Neural progenitor cell (in vitro differentiated cells): ENCODE measurements around the gene SOX9. TPM values are rescaled to one million over a fixed set of nuclear protein-coding genes. Genes with fewer than 3 reads are reported as not detected.
A peak's percentile ranks its signal among the peaks of the same experiment; 100 is the strongest.

ENCODE experiments used
- DNase-seq: peaks from one replicate; pipeline ENCODE4 v3.0.0-alpha.2; 2016; ENCODE audit warnings: low spot score
- H2AFZ ChIP-seq: fragments of 200-600 bp; sonication (generic); replicated peaks from 2 replicates; pipeline ENCODE4 v1.6.1; 2016; ENCODE audit warnings: antibody characterized with exemption
- H3F3A ChIP-seq: fragments of 200-600 bp; sonication (generic); 2 replicates; pipeline ENCODE4 v1.6.1; 2016; ENCODE audit warnings: antibody characterized with exemption, low read depth
- H3K27ac ChIP-seq: fragments of 200-600 bp; sonication (generic); 2 replicates; pipeline ENCODE4 v1.5.1; 2016; ENCODE audit warnings: mild to moderate bottlenecking
- H3K27me3 ChIP-seq: fragments of 200-600 bp; sonication (generic); 2 replicates; pipeline ENCODE4 v1.6.1; 2016; ENCODE audit warnings: mild to moderate bottlenecking, moderate library complexity
- H3K36me3 ChIP-seq: fragments of 200-600 bp; sonication (generic); 2 replicates; pipeline ENCODE4 v1.5.1; 2016
- H3K4me1 ChIP-seq: fragments of 200-600 bp; sonication (generic); 2 replicates; pipeline ENCODE4 v1.6.1; 2016; ENCODE audit warnings: mixed run types
- H3K4me2 ChIP-seq: fragments of 200-600 bp; sonication (generic); 2 replicates; pipeline ENCODE4 v1.6.1; 2016
- H3K4me3 ChIP-seq: fragments of 200-600 bp; sonication (generic); 2 replicates; pipeline ENCODE4 v1.5.1; 2016
- H3K79me2 ChIP-seq: fragments of 200-600 bp; sonication (generic); 2 replicates; pipeline ENCODE4 v1.6.1; 2016; ENCODE audit warnings: low read depth
- H3K9ac ChIP-seq: fragments of 200-600 bp; sonication (generic); 2 replicates; pipeline ENCODE4 v1.6.1; 2016
- H3K9me3 ChIP-seq: fragments of 200-600 bp; sonication (generic); 2 replicates; pipeline ENCODE4 v1.5.1; 2016; ENCODE audit warnings: low read depth
- H4K20me1 ChIP-seq: fragments of 200-600 bp; sonication (generic); 2 replicates; pipeline ENCODE4 v1.6.1; 2016; ENCODE audit warnings: low read depth
- H3K27ac Mint-ChIP-seq: 3 replicates; pipeline ENCODE4 v1.8.0; 2021; ENCODE audit warnings: mixed read lengths
- H3K27me3 Mint-ChIP-seq: 2 replicates; pipeline ENCODE4 v1.8.0; 2022; ENCODE audit warnings: low read depth, mild to moderate bottlenecking, inconsistent platforms, moderate library complexity, mixed read lengths; ENCODE audit not compliant: insufficient read depth
- H3K36me3 Mint-ChIP-seq: 3 replicates; pipeline ENCODE4 v1.8.0; 2021; ENCODE audit warnings: mixed read lengths
- H3K4me1 Mint-ChIP-seq: 3 replicates; pipeline ENCODE4 v1.8.0; 2021; ENCODE audit warnings: mixed read lengths
- H3K4me3 Mint-ChIP-seq: 3 replicates; pipeline ENCODE4 v1.8.0; 2021; ENCODE audit warnings: mild to moderate bottlenecking, moderate library complexity, mixed read lengths
- H3K9me3 Mint-ChIP-seq: 3 replicates; pipeline ENCODE4 v1.8.0; 2020; ENCODE audit warnings: mixed read lengths
- EZH2 ChIP-seq: fragments of 200-600 bp; sonication (generic); IDR thresholded peaks from 2 replicates; pipeline ENCODE4 v1.6.1; 2017; ENCODE audit warnings: antibody characterized with exemption, mild to moderate bottlenecking, moderate library complexity
- EZH2phosphoT487 ChIP-seq: fragments of 200-600 bp; sonication (generic); IDR thresholded peaks from 2 replicates; pipeline ENCODE4 v1.6.1; 2017; ENCODE audit warnings: antibody characterized with exemption
- total RNA-seq: library from RNA; depleted of rRNA; stranded (reverse); fragments of >200 nt; gene quantifications from 2 replicates; pipeline ENCODE4 v1.2.3, GENCODE V29; 2015; ENCODE audit warnings: low replicate concordance
- TF ChIP-seq, protein P1 (sequence below): fragments of 200-600 bp; sonication (generic); IDR thresholded peaks from 2 replicates; pipeline ENCODE4 v1.5.1; 2017; ENCODE audit warnings: antibody characterized with exemption, mild to moderate bottlenecking

Gene SOX9
- total RNA-seq, 1 donor from 2014 or later, result 12.7 TPM

GRCh38 chr17:72158895-72159885 is 38.4 kb downstream of the SOX9 start:
- no peak overlapping the region for H3K27ac ChIP-seq
- no peaks in the 10 kb centered on the region for H3K79me2 ChIP-seq
- H3F3A ChIP-seq, result no peaks in the 10 kb centered on the region
- no peak for TF ChIP-seq EZH2
- TF ChIP-seq, protein P1, sequence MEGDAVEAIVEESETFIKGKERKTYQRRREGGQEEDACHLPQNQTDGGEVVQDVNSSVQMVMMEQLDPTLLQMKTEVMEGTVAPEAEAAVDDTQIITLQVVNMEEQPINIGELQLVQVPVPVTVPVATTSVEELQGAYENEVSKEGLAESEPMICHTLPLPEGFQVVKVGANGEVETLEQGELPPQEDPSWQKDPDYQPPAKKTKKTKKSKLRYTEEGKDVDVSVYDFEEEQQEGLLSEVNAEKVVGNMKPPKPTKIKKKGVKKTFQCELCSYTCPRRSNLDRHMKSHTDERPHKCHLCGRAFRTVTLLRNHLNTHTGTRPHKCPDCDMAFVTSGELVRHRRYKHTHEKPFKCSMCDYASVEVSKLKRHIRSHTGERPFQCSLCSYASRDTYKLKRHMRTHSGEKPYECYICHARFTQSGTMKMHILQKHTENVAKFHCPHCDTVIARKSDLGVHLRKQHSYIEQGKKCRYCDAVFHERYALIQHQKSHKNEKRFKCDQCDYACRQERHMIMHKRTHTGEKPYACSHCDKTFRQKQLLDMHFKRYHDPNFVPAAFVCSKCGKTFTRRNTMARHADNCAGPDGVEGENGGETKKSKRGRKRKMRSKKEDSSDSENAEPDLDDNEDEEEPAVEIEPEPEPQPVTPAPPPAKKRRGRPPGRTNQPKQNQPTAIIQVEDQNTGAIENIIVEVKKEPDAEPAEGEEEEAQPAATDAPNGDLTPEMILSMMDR, result no peak
- no peak for TF ChIP-seq EZH2phosphoT487
- H3K4me3 ChIP-seq, result no peak overlapping the region
- no peak overlapping the region for H2AFZ ChIP-seq
- peaks cover 14% of the 10 kb centered on the region for H3K27me3 Mint-ChIP-seq
- no peak overlapping the region for H3K9ac ChIP-seq
- no peak overlapping the region for H3K4me2 ChIP-seq
- no peaks in the 10 kb centered on the region for H4K20me1 ChIP-seq
- peaks cover 12% of the 10 kb centered on the region for H3K4me1 Mint-ChIP-seq
- no peaks in the 10 kb centered on the region for H3K4me1 ChIP-seq
- no peaks in the 10 kb centered on the region for H3K36me3 ChIP-seq
- H3K9me3 Mint-ChIP-seq, result peaks cover 9% of the 10 kb centered on the region
- peak overlapping the region; percentile 21 for H3K4me3 Mint-ChIP-seq
- H3K9me3 ChIP-seq, result no peaks in the 10 kb centered on the region
- H3K27ac Mint-ChIP-seq, result peak overlapping the region; percentile 17
- H3K36me3 Mint-ChIP-seq, result peaks cover 2% of the 10 kb centered on the region
- no peaks in the 10 kb centered on the region for H3K27me3 ChIP-seq
- DNase-seq, result no peak

DNA sequence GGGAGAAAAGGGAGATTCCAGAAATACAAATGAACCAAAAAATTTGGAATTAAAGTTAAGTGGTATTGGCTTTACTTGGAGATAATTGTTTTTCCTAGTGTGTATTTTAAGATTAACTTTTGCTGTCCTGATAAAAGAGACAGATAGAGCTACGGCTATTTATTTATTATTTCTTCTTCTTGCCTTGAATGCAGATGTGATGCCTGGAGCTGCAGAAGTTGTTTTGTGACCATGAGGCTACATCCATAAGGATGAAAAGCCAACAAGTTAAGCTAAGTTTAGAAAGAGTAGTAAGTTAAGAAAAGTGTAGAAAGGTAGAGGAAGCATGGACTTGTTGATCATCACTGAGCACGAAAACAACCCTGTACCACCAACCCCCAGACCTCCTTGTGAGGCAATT is 41.7 kb downstream of the SOX9 start:
- H3K27ac Mint-ChIP-seq, result no peak overlapping the region
- H3K36me3 ChIP-seq, result no peaks in the 10 kb centered on the region
- TF ChIP-seq EZH2 (no peak), EZH2phosphoT487 (no peak)
- TF ChIP-seq, protein P1, result no peak
- H3K9me3 ChIP-seq, result no peaks in the 10 kb centered on the region
- no peak overlapping the region for H3K4me3 Mint-ChIP-seq
- no peak for DNase-seq
- H3K4me1 Mint-ChIP-seq, result peaks cover 38% of the 10 kb centered on the region
- peaks cover 14% of the 10 kb centered on the region for H3K27me3 Mint-ChIP-seq
- no peaks in the 10 kb centered on the region for H4K20me1 ChIP-seq
- H3F3A ChIP-seq, result peaks cover 11% of the 10 kb centered on the region
- no peak overlapping the region for H3K4me2 ChIP-seq
- H3K27me3 ChIP-seq, result no peaks in the 10 kb centered on the region
- H2AFZ ChIP-seq, result no peak overlapping the region
- no peaks in the 10 kb centered on the region for H3K79me2 ChIP-seq
- peaks cover 9% of the 10 kb centered on the region for H3K9me3 Mint-ChIP-seq
- H3K9ac ChIP-seq, result no peak overlapping the region
- no peak overlapping the region for H3K27ac ChIP-seq
- H3K4me3 ChIP-seq, result no peak overlapping the region
- peaks cover 15% of the 10 kb centered on the region for H3K4me1 ChIP-seq
- H3K36me3 Mint-ChIP-seq, result peaks cover 2% of the 10 kb centered on the region

DNA sequence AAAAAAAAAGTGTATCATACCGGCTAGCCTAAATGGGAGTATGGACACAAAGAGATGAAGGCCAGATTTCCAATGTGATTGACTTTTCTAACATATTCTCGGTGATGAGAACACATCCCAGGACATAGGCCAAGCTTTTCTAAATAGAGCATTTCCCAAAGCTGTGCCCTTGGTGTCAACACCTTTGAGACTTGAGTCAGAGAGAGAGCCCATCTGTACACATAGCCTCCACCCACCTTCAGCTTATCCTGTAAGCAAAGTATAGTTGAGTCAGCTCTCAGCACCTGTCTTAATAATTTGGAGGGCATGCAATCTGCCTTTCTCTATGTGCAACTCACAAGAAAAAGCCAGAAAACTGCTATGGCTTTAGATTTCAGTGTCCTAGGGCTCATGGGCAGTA is 42.7 kb downstream of the SOX9 start:
- peaks cover 10% of the 10 kb centered on the region for H3K27me3 Mint-ChIP-seq
- H4K20me1 ChIP-seq, result no peaks in the 10 kb centered on the region

More for the DNA sequence above, 42.7 kb downstream of the SOX9 start:
- no peaks in the 10 kb centered on the region for H3K36me3 Mint-ChIP-seq
- H3K79me2 ChIP-seq, result no peaks in the 10 kb centered on the region
- no peaks in the 10 kb centered on the region for H3K36me3 ChIP-seq
- no peak overlapping the region for H3K4me3 ChIP-seq
- H3K4me3 Mint-ChIP-seq, result no peak overlapping the region
- no peak for DNase-seq
- no peaks in the 10 kb centered on the region for H3K9me3 ChIP-seq
- H3K27ac Mint-ChIP-seq, result no peak overlapping the region
- peaks cover 38% of the 10 kb centered on the region for H3K4me1 Mint-ChIP-seq
- H3F3A ChIP-seq, result peaks cover 11% of the 10 kb centered on the region
- TF ChIP-seq, protein P1, result no peak
- TF ChIP-seq EZH2 (no peak), EZH2phosphoT487 (no peak)
- H3K4me2 ChIP-seq, result no peak overlapping the region
- H3K9me3 Mint-ChIP-seq, result peaks cover 9% of the 10 kb centered on the region
- no peaks in the 10 kb centered on the region for H3K27me3 ChIP-seq
- no peak overlapping the region for H3K9ac ChIP-seq
- no peak overlapping the region for H3K27ac ChIP-seq
- no peak overlapping the region for H2AFZ ChIP-seq
- peaks cover 15% of the 10 kb centered on the region for H3K4me1 ChIP-seq
